Loucy (cell line): ENCODE measurements around the gene IFNAR2.

Source experiments
- H2AFZ ChIP-seq: fragments of 200-600 bp; sonication (generic); 2 replicates; pipeline ENCODE4 v1.6.0; 2016; ENCODE audit warnings: antibody characterized with exemption, mild to moderate bottlenecking, low read length, moderate library complexity
- H3F3A ChIP-seq: fragments of 200-600 bp; 2 replicates; pipeline ENCODE4 v1.6.0; 2016; ENCODE audit warnings: antibody characterized with exemption, low read depth, mild to moderate bottlenecking
- H3K27me3 ChIP-seq: fragments of 200-600 bp; sonication (generic); 2 replicates; pipeline ENCODE4 v1.6.1; 2014; ENCODE audit warnings: low read length, mild to moderate bottlenecking; ENCODE audit not compliant: insufficient read depth, poor library complexity, severe bottlenecking
- H3K36me3 ChIP-seq: fragments of 200-600 bp; sonication (generic); 2 replicates; pipeline ENCODE4 v1.6.1; 2016; ENCODE audit warnings: low read length; ENCODE audit not compliant: insufficient read depth
- H3K4me1 ChIP-seq: fragments of 200-600 bp; sonication (generic); 2 replicates; pipeline ENCODE4 v1.5.1; 2014; ENCODE audit warnings: low read length, mild to moderate bottlenecking; ENCODE audit not compliant: insufficient read depth, poor library complexity, severe bottlenecking
- H3K4me2 ChIP-seq: fragments of 200-600 bp; sonication (generic); 2 replicates; pipeline ENCODE4 v1.6.0; 2014; ENCODE audit warnings: antibody characterized with exemption, low read length, low read depth, mild to moderate bottlenecking; ENCODE audit not compliant: poor library complexity, severe bottlenecking
- H3K4me3 ChIP-seq: fragments of 200-600 bp; sonication (generic); 2 replicates; pipeline ENCODE4 v1.5.1; 2014; ENCODE audit warnings: low read length, mild to moderate bottlenecking, mixed read lengths; ENCODE audit not compliant: poor library complexity, severe bottlenecking
- H3K79me2 ChIP-seq: fragments of 200-600 bp; sonication (generic); 2 replicates; pipeline ENCODE4 v1.6.1; 2014; ENCODE audit warnings: low read length; ENCODE audit not compliant: insufficient read depth
- H3K9ac ChIP-seq: fragments of 200-600 bp; sonication (generic); 2 replicates; pipeline ENCODE4 v1.6.0; 2014; ENCODE audit warnings: mild to moderate bottlenecking, low read depth, low read length, moderate library complexity; ENCODE audit not compliant: poor library complexity, severe bottlenecking
- H3K9me2 ChIP-seq: fragments of 200-600 bp; sonication (generic); replicated peaks from 2 replicates; pipeline ENCODE4 v1.6.1; 2016; ENCODE audit warnings: low read depth, low read length, mixed read lengths
- H3K9me3 ChIP-seq: fragments of 200-600 bp; sonication (generic); 2 replicates; pipeline ENCODE4 v1.6.1; 2014; ENCODE audit warnings: mild to moderate bottlenecking, antibody characterized with exemption, low read length, low read depth; ENCODE audit not compliant: insufficient read depth
- H4K20me1 ChIP-seq: fragments of 200-600 bp; sonication (generic); 2 replicates; pipeline ENCODE4 v1.6.0; 2014; ENCODE audit warnings: antibody characterized with exemption, low read length, mild to moderate bottlenecking; ENCODE audit not compliant: insufficient read depth, poor library complexity, severe bottlenecking
- CTCF ChIP-seq: fragments of 200-600 bp; sonication (generic); conservative IDR thresholded peaks from 2 replicates; pipeline ENCODE4 v1.5.1; 2014; ENCODE audit warnings: mild to moderate bottlenecking, antibody characterized with exemption, low read length
- EZH2phosphoT487 ChIP-seq: fragments of 200-600 bp; IDR thresholded peaks from 2 replicates; pipeline ENCODE4 v1.6.1; 2018; ENCODE audit warnings: antibody characterized with exemption, mild to moderate bottlenecking, moderate library complexity, borderline replicate concordance

Gene IFNAR2

GRCh38 chr21:33264561-33264960 is 34.8 kb downstream of the IFNAR2 start:
- peaks cover 42% of the 10 kb centered on the region for H3K79me2 ChIP-seq
- H3K4me1 ChIP-seq, result peaks cover 22% of the 10 kb centered on the region
- TF ChIP-seq EZH2phosphoT487 (no peak), CTCF (no peak)
- no peak overlapping the region for H3K4me2 ChIP-seq
- 0 out of 2 replicates have a peak, but pooled peaks cover 6% of the 10 kb centered on the region for H3F3A ChIP-seq
- no peak overlapping the region for H3K9ac ChIP-seq
- no peaks in the 10 kb centered on the region for H3K27me3 ChIP-seq
- H3K4me3 ChIP-seq, result no peak overlapping the region
- H3K9me2 ChIP-seq, result no peaks in the 10 kb centered on the region
- H3K36me3 ChIP-seq, result peaks cover 61% of the 10 kb centered on the region
- H4K20me1 ChIP-seq, result peaks cover 22% of the 10 kb centered on the region
- H2AFZ ChIP-seq, result no peak overlapping the region
- H3K9me3 ChIP-seq, result no peaks in the 10 kb centered on the region

GRCh38 chr21:33265664-33266049 is 35.9 kb downstream of the IFNAR2 start:
- Histone ChIP-seq H3K36me3 (peaks cover 51% of the 10 kb centered on the region), H2AFZ (no peak overlapping the region), H3K9me2 (no peaks in the 10 kb centered on the region), H3K4me3 (no peak overlapping the region), H3F3A (0 out of 2 replicates have a peak, but pooled peaks cover 6% of the 10 kb centered on the region), H3K4me1 (peaks cover 15% of the 10 kb centered on the region), H3K9ac (no peak overlapping the region), H3K27me3 (no peaks in the 10 kb centered on the region), H3K4me2 (no peak overlapping the region), H3K79me2 (peaks cover 36% of the 10 kb centered on the region), H4K20me1 (peaks cover 16% of the 10 kb centered on the region), H3K9me3 (no peaks in the 10 kb centered on the region)
- TF ChIP-seq EZH2phosphoT487 (no peak), CTCF (no peak)

- H3K36me3 ChIP-seq, result peaks cover 53% of the 10 kb centered on the region
- TF ChIP-seq CTCF (no peak), EZH2phosphoT487 (no peak)
- H3F3A ChIP-seq, result 0 out of 2 replicates have a peak, but pooled peaks cover 6% of the 10 kb centered on the region
Observed at GRCh38 chr21:33266050-33266788, 36.5 kb downstream of the IFNAR2 start, which contains the start of gene IL10RB. Gene IL10RB (plus strand): TSS chr21:33266367. CDS start chr21:33266466, 99 bp downstream.

More at GRCh38 chr21:33266050-33266788, 36.5 kb downstream of the IFNAR2 start, which contains the start of gene IL10RB:
- peaks cover 36% of the 10 kb centered on the region for H3K79me2 ChIP-seq
- H3K4me3 ChIP-seq, result peak within 1 kb of the TSS; percentile 69
- H3K4me2 ChIP-seq, result peak within 1 kb of the TSS; percentile 66
- peak within 1 kb of the TSS; percentile 63 for H3K9ac ChIP-seq
- H4K20me1 ChIP-seq, result peaks cover 11% of the 10 kb centered on the region
- H3K27me3 ChIP-seq, result no peaks in the 10 kb centered on the region
- no peaks in the 10 kb centered on the region for H3K9me2 ChIP-seq
- H3K9me3 ChIP-seq, result no peaks in the 10 kb centered on the region
- no peak within 1 kb of the TSS for H2AFZ ChIP-seq
- H3K4me1 ChIP-seq, result peaks cover 13% of the 10 kb centered on the region
